ENCODE results near the gene KCTD2.

DNA sequence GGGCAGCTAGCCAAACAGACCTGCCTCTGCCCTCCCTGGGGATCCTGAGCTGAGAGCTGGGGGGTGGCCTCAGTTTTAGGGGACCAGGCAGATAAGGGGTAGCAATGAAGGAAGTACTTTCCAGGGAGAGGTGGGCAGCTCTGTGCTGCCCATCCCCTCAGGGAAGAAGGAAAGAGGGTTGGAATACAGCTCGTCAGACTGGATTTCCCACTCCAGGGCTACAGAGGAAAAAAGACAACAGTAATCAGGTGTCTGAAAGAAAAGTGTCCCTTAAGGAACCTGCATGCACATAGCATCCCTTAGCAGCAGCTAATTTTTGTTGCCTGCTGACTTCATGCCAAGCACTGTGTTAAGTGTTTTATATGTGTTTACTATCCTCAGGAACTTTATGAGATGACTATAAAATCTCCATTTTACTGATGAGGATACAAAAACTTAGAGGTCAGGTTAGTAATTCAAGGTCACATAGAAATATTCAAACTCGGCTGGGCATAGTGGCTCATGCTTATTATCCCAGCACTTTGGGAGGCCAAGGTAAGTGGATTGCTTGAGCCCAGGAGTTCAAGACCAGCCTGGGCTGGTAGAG, 37.8 kb upstream of the KCTD2 start:
- TF ChIP-seq, protein P1, sequence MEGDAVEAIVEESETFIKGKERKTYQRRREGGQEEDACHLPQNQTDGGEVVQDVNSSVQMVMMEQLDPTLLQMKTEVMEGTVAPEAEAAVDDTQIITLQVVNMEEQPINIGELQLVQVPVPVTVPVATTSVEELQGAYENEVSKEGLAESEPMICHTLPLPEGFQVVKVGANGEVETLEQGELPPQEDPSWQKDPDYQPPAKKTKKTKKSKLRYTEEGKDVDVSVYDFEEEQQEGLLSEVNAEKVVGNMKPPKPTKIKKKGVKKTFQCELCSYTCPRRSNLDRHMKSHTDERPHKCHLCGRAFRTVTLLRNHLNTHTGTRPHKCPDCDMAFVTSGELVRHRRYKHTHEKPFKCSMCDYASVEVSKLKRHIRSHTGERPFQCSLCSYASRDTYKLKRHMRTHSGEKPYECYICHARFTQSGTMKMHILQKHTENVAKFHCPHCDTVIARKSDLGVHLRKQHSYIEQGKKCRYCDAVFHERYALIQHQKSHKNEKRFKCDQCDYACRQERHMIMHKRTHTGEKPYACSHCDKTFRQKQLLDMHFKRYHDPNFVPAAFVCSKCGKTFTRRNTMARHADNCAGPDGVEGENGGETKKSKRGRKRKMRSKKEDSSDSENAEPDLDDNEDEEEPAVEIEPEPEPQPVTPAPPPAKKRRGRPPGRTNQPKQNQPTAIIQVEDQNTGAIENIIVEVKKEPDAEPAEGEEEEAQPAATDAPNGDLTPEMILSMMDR (IDR thresholded peaks at IDR 0.05) = no peak
- TF ChIP-seq POLR2A (IDR thresholded peaks at IDR 0.05) (no peak), POLR2AphosphoS5 (IDR thresholded peaks at IDR 0.05) (no peak)

All from suprapubic skin (tissue), 4 donors.